Neural cell (in vitro differentiated cells): ENCODE measurements around the gene INO80E.

Source experiments
- CTCF ChIP-seq: fragments of 450-650 bp; IDR thresholded peaks from 2 replicates; pipeline ENCODE4 v1.5.1; 2014; ENCODE audit warnings: antibody characterized with exemption, mild to moderate bottlenecking, moderate library complexity; ENCODE audit not compliant: poor library complexity, severe bottlenecking
- SMC3 ChIP-seq: fragments of 450-650 bp; conservative IDR thresholded peaks from 2 replicates; pipeline ENCODE4 v1.6.1; 2014; ENCODE audit warnings: antibody characterized with exemption, mild to moderate bottlenecking, moderate library complexity; ENCODE audit not compliant: poor library complexity
- TAF1 ChIP-seq: IDR thresholded peaks from 2 replicates; pipeline ENCODE4 v1.6.1; 2012; ENCODE audit warnings: low read depth

- TF ChIP-seq TAF1 (no peak), CTCF (no peak), SMC3 (no peak)
These were observed 20.7 kb downstream of the INO80E start for GRCh38 chr16:30016555-30017276.
